ENCODE data around the gene IL1B.

Gene IL1B

DNA sequence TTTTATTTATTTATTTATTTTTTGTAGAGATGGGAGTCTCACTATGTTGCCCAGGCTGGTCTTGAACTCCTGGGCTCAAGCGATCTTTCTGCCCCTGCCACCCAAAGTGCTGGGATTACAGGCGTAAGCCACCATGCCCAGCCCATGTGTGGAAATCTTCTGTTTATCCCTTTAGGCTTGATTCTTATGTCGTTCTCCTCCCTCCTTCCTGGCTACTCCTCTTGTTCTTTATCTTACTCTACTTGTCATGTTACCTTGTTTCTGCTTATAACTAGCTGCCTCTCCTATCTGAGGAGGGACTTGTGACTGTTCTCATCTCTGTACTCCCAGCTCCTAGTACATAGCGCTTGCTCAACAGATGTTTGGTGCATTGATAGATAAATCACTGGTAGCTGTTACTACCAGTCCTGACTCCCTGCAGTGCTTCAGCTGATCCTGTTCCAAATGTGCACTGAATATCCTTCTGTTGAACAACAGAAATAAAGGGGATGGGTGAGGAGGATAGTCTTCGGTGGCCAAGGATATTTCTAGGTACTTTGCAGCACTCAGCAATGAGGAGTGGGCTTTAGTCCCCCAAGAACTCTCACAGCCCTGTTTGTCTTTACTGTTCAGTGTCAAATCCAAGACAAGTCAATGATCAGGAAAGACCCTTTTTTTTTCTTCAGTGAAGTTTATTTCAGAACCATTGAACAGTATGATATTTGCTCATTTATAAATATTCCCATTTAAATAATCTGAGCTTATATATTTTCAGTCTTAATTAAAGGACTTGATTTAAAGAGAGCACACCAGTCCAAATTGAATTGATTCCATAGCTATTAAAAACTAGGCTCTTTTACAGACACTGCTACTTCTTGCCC, 7.2 kb downstream of the IL1B start:
- DNase-seq = no peak

DNA sequence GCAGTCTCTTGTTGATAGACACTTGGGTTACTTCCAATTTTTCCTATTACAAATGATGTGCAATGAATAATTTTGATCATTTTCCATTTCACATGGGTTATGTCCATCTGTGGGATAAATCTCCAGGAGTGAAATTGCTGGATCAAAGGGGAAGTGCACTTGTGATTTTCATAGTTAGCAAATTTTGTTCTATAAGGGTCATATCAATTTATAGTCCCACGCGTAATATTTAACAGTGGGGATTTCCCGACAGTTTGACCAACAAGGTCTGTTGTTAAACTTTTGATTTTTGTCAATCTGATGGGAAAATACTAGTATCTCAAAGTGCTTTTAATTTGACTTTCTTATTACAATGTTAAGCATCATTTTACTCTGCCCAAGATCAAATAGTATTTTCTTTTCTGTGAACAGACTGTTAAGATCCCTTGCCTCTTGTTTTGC, 8.3 kb downstream of the IL1B start:
- no peak for DNase-seq

- no peak for DNase-seq
Measured at GRCh38 chr2:112827604-112828185, 8.9 kb downstream of the IL1B start.

GRCh38 chr2:112827009-112827408, 9.6 kb downstream of the IL1B start:
- no peak for DNase-seq

DNA sequence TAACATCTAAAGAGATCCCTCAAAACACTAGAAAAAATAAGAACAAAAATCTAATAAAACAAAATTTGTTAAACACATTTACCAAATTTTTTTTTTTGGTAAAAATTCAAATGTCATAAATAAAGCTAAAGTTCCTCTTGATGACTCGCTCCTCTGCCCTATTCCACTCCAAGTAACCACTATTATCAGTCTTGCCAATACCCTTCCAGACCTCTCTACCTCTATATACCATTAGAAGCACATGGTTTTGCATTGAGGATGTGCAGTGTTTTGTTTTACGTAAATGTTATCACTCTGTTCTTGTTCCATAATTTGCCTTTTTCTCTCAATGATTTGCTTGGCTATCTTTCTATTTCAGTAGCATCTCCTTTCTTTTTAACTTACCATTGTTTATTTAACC, 10.9 kb downstream of the IL1B start:
- DNase-seq = no peak

GRCh38 chr2:112824694-112825085, 11.9 kb downstream of the IL1B start:
- DNase-seq = no peak

DNA sequence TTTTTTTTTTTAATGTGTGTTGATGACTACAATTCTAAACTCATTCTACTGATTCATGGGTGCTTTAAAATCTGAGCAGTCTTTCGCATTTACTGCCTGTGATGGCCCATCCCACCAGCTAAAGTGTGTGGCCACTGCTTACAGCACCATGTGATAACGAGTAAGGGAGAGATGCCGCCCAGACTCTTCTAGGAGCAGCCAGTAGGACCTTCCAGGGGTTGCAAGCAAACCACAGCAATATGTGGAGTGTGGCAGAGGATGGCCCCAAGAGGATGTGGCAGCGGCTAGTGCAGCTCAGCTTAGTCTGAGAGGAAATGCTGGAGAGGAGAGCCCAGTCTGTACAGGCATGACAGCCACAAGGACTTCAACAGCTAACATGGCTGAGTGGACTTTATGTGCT, 14.9 kb downstream of the IL1B start:
- DNase-seq = peak in 1 of 2 donors; percentile 19

- DNase-seq = peak; percentile 41 to 58
Measured at GRCh38 chr2:112821142-112821541, 15.4 kb downstream of the IL1B start.

GRCh38 chr2:112820343-112820742, 16.2 kb downstream of the IL1B start:
- DNase-seq = no peak

DNA sequence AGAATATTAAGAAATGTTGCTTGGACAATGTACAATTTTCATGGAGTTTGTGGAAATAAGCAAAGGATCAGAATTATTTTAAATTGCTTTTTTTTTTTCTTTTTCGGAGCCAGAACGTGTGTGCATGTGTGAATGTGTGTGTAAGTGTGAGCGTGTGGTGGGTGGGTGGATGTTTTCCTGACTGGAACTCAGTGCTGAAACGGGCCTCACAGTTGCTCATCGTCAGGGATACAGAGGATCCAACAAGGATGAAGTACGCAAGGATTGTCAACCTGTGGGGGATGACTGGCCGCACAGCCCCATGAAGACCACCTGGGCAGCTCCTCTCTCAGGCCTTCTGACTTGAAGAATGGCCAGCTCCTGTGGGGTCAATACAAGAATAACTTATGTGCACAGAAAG, 17.5 kb downstream of the IL1B start:
- no peak for DNase-seq

DNA sequence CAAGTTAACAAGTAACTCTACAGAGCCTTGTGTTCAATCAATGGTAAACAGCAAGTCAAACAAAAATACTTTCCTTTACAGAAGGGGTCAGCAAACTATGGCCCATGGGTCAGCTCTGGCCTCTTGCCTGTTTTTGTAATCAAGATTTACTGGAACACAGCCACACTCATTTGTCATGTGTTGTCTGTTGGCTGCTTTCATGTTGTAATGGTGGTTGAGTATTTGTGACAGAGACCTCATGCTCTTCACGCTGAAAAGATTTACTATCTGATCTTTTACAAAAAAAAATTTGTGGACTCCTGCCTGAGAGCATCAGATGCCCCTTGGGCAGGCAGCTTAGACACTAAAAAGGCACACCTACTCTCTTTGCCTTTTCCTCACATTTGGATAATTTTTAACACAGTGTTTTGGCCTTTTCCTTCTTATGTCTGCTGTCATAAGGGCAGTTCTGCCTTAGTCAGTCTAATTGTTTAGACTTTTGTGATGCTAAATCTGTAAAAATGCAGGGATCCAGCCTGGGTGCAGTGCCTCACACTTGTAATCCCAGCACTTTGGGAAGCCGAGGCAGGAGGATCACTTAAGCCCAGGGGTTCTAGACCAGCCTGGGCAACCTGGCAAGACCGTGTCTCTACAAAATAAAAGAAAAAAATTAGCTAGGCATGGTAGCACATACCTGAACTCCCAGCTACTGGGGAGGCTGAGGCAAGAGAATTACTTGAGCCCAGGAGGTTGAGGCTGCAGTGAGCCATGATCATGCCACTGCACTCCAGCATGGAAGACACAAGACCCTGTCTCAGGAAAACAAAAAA, 18.3 kb downstream of the IL1B start:
- DNase-seq = no peak

- no peak for DNase-seq
Measured at GRCh38 chr2:112817082-112817689, 19.4 kb downstream of the IL1B start.

- no peak for DNase-seq
Measured at GRCh38 chr2:112814278-112814677, 22.3 kb downstream of the IL1B start.

DNA sequence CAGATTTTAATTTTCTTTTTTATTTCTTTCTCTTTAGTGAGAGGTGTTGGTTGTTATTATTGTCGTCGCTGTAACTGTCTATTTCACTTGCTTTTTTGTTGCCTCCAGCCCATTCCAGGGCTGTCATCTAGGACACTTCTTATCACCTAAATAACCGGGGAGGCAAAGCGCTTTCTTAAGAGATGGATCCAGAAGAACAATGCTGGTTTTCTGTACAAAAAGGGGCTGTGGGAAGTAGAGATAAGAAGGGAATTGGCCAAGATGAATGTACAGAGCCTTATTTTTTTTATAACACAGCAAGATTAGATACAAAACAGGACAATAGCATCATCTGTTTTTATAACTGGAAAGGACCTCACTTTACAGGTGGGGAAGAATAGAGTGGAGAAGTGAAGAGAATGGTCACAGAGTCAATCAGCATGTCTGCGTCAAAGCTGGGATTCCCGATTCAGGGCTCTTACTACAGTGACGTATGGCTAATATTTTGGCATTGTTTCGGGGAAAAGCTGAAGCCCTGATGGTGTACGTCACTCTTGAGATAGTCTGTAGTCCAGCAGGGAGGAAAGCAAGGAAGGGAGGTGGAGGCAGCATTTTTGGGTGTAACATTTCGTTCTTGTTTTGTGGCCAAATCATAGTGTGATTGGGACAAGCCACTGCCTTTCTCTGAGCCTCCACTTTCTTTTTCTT, 23.2 kb downstream of the IL1B start:
- no peak for DNase-seq

DNA sequence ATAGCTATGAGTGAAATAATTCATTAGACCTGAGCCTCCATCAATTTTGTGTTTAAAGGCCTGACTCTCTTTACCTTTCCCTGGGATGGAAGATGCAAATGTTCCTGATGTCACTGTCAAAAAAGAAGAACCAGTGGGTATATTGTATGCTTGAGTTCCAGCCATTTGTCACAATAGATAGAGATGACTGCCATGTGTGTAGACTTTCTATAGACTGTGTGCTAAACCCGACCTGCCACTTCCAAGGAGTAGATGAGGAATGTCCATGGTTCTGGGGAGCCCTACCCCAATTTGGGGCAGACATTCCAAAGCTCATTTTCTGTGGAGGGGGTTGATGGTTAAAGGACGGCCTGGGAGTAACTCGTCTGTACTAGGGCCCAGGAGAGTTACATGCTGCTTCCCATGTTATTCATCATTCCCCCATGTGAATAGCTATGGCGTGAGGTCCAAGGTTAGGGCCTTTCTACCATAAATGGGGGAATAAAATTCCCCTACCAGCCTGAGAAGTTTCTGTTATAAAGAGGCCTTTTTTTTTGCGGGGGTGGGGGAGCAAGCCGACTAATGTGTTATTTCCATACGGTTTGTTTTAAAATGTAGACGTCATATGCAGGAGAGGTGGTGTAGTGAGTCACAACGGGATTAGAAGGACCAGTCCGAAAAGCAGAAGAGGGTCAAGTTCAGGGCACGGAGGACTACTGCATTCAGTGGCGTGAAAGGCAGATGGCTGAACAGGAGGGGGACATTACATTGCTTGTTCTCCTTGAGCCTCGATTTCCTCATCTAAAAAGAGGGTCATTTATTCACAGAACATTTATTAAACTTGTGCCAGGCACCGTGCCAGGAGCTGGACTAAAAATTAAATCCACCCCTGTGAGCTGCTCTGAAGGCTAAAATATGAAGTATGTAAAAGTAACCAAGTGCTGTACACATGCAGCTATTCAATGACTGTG, 24.0 kb downstream of the IL1B start:
- no peak for DNase-seq

- DNase-seq = peak; percentile 27
Measured at GRCh38 chr2:112811841-112812306, 24.7 kb downstream of the IL1B start.

GRCh38 chr2:112811276-112811831, 25.2 kb downstream of the IL1B start:
- no peak for DNase-seq

- DNase-seq = no peak
Measured at GRCh38 chr2:112809112-112809511, 27.5 kb downstream of the IL1B start.

DNA sequence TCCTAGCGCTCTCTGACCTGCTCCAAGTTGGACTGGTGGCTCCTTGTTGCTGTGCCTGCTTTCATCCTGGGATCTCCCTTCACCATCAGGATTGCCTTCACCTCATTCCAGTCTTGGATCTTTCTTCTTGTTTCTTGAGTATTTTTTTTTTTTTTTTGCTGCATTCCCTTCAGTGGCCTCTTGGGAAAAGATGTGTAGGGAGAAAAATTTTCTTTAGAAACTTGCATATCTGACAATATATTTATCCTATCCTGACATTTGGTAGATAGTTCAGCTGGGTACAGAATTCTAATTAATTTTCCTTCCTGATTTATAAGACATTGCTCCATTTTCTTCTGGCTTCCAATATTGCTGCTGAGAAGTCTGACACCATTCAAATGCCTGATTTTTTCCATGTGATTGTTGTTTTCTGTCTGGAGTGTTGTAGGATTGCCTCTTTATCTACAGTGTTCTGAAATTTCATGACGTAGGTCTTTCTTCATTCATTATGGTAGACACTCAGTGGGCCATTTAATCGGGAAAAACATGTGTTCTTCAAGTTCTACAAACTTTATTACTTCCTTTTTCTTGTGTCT, 29.3 kb downstream of the IL1B start:
- no peak for DNase-seq

GRCh38 chr2:112805542-112805941, 31.0 kb downstream of the IL1B start:
- DNase-seq = no peak

Measured in stimulated activated CD4-positive, alpha-beta T cell treated with anti-CD3 and anti-CD28 coated beads, Interleukin-2, amount 100 ng/mL, for 24 hours (primary cell).